H1 (cell line): ENCODE measurements around the gene LIMA1. TPM values are rescaled to one million over a fixed set of nuclear protein-coding genes. Genes with fewer than 3 reads are reported as not detected.

Experiments
- ASH2L ChIP-seq: fragments of 200-600, 300-600 bp; sonication (generic); IDR thresholded peaks from one replicate; pipeline ENCODE4 v1.7.1; 2017; ENCODE audit warnings: low read length
- ATF2 ChIP-seq: IDR thresholded peaks from 2 replicates; pipeline ENCODE4 v1.6.1; 2012; ENCODE audit warnings: low read length, inconsistent platforms
- ATF3 ChIP-seq: IDR thresholded peaks from 2 replicates; pipeline ENCODE4 v1.6.1; 2011; ENCODE audit warnings: low read depth, mild to moderate bottlenecking, low read length; ENCODE audit not compliant: insufficient read depth
- BACH1 ChIP-seq: IDR thresholded peaks from 2 replicates; pipeline ENCODE4 v1.6.1; 2012; ENCODE audit warnings: low read length, improper control_type of control experiment
- CHD2 ChIP-seq: IDR thresholded peaks from 2 replicates; pipeline ENCODE4 v1.6.1; 2012; ENCODE audit warnings: low read length, improper control_type of control experiment
- CREB1 ChIP-seq: IDR thresholded peaks from 2 replicates; pipeline ENCODE4 v1.6.1; 2012; ENCODE audit warnings: inconsistent platforms
- E2F6 ChIP-seq: IDR thresholded peaks from 2 replicates; pipeline ENCODE4 v1.6.1; 2012; ENCODE audit warnings: inconsistent platforms
- EGR1 ChIP-seq: IDR thresholded peaks from 2 replicates; pipeline ENCODE4 v1.6.1; 2011; ENCODE audit warnings: low read depth, low read length, borderline replicate concordance
- EP300 ChIP-seq, 2 experiments: IDR thresholded peaks; 1 replicate in 1 of 2; 2 replicates in 1 of 2; pipeline ENCODE4 v1.6.1; 2011 to 2012; ENCODE audit warnings: low read depth in 2 of 2, low read length in 2 of 2, mild to moderate bottlenecking in 2 of 2, borderline replicate concordance in 1 of 2, inconsistent platforms in 1 of 2, moderate library complexity in 1 of 2
- HDAC2 ChIP-seq, 2 experiments: fragments of 300-600 bp in 1 of 2; sonication (generic) in 1 of 2; IDR thresholded peaks; 2 replicates each; pipeline ENCODE4 v1.6.1; 2011 to 2012; ENCODE audit warnings: low read depth in 2 of 2, low read length in 2 of 2, mild to moderate bottlenecking in 2 of 2, moderate library complexity in 2 of 2, borderline replicate concordance in 1 of 2, inconsistent platforms in 1 of 2
- KDM4A ChIP-seq: IDR thresholded peaks from one replicate; pipeline ENCODE4 v1.7.1; 2012; ENCODE audit warnings: low read depth, mild to moderate bottlenecking, moderate library complexity, low read length, inconsistent platforms; ENCODE audit not compliant: severe bottlenecking
- NRF1 ChIP-seq: IDR thresholded peaks from 2 replicates; pipeline ENCODE4 v1.6.1; 2011; ENCODE audit warnings: mild to moderate bottlenecking, low read depth, low read length, improper control_type of control experiment
- POLR2A ChIP-seq, 2 experiments: IDR thresholded peaks; 1 replicate in 1 of 2; 2 replicates in 1 of 2; pipeline ENCODE4 v1.6.1; 2011; ENCODE audit warnings: low read depth in 2 of 2, low read length in 2 of 2, mild to moderate bottlenecking in 2 of 2; ENCODE audit errors: control extremely low read depth in 1 of 2
- POLR2AphosphoS5 ChIP-seq: IDR thresholded peaks from 2 replicates; pipeline ENCODE4 v1.6.1; 2011; ENCODE audit warnings: low read depth, low read length
- POU5F1 ChIP-seq: IDR thresholded peaks from 2 replicates; pipeline ENCODE4 v1.6.1; 2011; ENCODE audit warnings: low read depth, mild to moderate bottlenecking, low read length, moderate library complexity
- RNF2 ChIP-seq: fragments of 200-900, 300-1000 bp; sonication (generic); IDR thresholded peaks from 2 replicates; pipeline ENCODE4 v1.7.1; 2016; ENCODE audit warnings: borderline replicate concordance, low read depth, mild to moderate bottlenecking, antibody characterized with exemption, low read length; ENCODE audit not compliant: poor library complexity, severe bottlenecking; ENCODE audit errors: missing control alignments
- SIN3A ChIP-seq, 2 experiments: IDR thresholded peaks in 1 of 2; conservative IDR thresholded peaks in 1 of 2; 2 replicates each; pipeline ENCODE4 v1.6.1; 2011 to 2012; ENCODE audit warnings: low read length in 2 of 2, improper control_type of control experiment in 1 of 2, low read depth in 1 of 2, mild to moderate bottlenecking in 1 of 2
- SIX5 ChIP-seq: IDR thresholded peaks from 2 replicates; pipeline ENCODE4 v1.6.1; 2011; ENCODE audit warnings: mild to moderate bottlenecking, low read depth, low read length
- SP4 ChIP-seq: IDR thresholded peaks from 2 replicates; pipeline ENCODE4 v1.6.1; 2012; ENCODE audit warnings: low read length, inconsistent platforms
- TAF1 ChIP-seq: IDR thresholded peaks from 2 replicates; pipeline ENCODE4 v1.6.1; 2011; ENCODE audit warnings: mild to moderate bottlenecking, low read depth, low read length
- TBP ChIP-seq: IDR thresholded peaks from 2 replicates; pipeline ENCODE4 v1.6.1; 2011; ENCODE audit warnings: low read depth, low read length, improper control_type of control experiment
- polyA plus RNA-seq, 7 experiments: library from polyadenylated mRNA; depleted of rRNA in 3 of 7; stranded (reverse) in 5 of 7; unstranded in 2 of 7; fragments of >200 nt in 5 of 7; fragments of 200-250 nt in 2 of 7; gene quantifications; 1 replicate in 5 of 7; 2 replicates in 1 of 7; 4 replicates in 1 of 7; pipeline versions ENCODE4 v1.2.1 to v1.2.3, GENCODE V29; 2011 to 2013; ENCODE audit warnings: missing spikeins in 2 of 7, mixed read lengths in 2 of 7
- total RNA-seq: library from RNA; stranded (reverse); fragmentation: NEBNext Ultra II Directional; extraction: Animal tissue kit (Norgen Biotek cat#: 25700); gene quantifications from 2 replicates; pipeline ENCODE4 v1.2.1, GENCODE V29; 2021

LIMA1 gene
- total and polyA plus RNA-seq, 2 of the 8 experiments (the other 6 are each of a cell fraction or from before 2014, with no cell fraction given) = 12.7 to 47.6 TPM

- TF ChIP-seq ATF2 = no peak
- TF ChIP-seq ATF3 = no peak
- peak; percentile 88 for TF ChIP-seq TBP
- peak; percentile 96 for TF ChIP-seq TAF1
- no peak for TF ChIP-seq POU5F1
- TF ChIP-seq NRF1 = peak; percentile 22; the same call in 1 of the 2 replicates
- 0 out of 2 replicates have a peak, but pooled peaks have one; percentile 7 for TF ChIP-seq E2F6
- TF ChIP-seq SIN3A (conservative IDR thresholded peaks at IDR 0.05 in 1 of 2, IDR thresholded peaks at IDR 0.05 in 1 of 2; ENCODE audit: low read depth in 1 of 2, low read length in 2 of 2) = peak in 1 of 2 experiments; percentile 75; a peak in 2 of 4 replicates
- TF ChIP-seq HDAC2 (IDR thresholded peaks at IDR 0.05; ENCODE audit: borderline replicate concordance in 1 of 2, low read depth in 2 of 2, low read length in 2 of 2) = no peak
- no peak for TF ChIP-seq RNF2
- TF ChIP-seq ASH2L = peak; percentile 76
- peak; percentile 19; the same call in 1 of the 2 replicates for TF ChIP-seq SP4
- no peak for TF ChIP-seq SIX5
- peak; percentile 91 for TF ChIP-seq POLR2AphosphoS5
- TF ChIP-seq EGR1 = no peak; the same call in 1 of the 2 replicates
- TF ChIP-seq CREB1 = peak; percentile 7; the same call in 1 of the 2 replicates
- no peak; the same call in 1 of the 2 replicates for TF ChIP-seq CHD2
- TF ChIP-seq POLR2A (IDR thresholded peaks at IDR 0.05; ENCODE audit: control extremely low read depth in 1 of 2, low read depth in 2 of 2, low read length in 2 of 2) = peak; percentile 87 to 94
- no peak for TF ChIP-seq EP300 (IDR thresholded peaks at IDR 0.05; ENCODE audit: borderline replicate concordance in 1 of 2, low read depth in 2 of 2, low read length in 2 of 2)
- peak; percentile 72 for TF ChIP-seq BACH1
- TF ChIP-seq KDM4A = peak; percentile 70
These were observed at the start of gene LIMA1 (continued) for GRCh38 chr12:50283229-50283923.
